Hepatocyte (in vitro differentiated cells): ENCODE results near the gene ORC3.

Source experiments
- EZH2 ChIP-seq: fragments of 200-600 bp; sonication (generic); IDR thresholded peaks from 2 replicates; pipeline ENCODE4 v1.6.1; 2016; ENCODE audit warnings: antibody characterized with exemption, mild to moderate bottlenecking, borderline replicate concordance
- EZH2phosphoT487 ChIP-seq: fragments of 200-600 bp; sonication (generic); IDR thresholded peaks from one replicate; pipeline ENCODE4 v1.6.1; 2018; ENCODE audit warnings: antibody characterized with exemption, mild to moderate bottlenecking, low read depth, moderate library complexity; ENCODE audit not compliant: unreplicated experiment, severe bottlenecking
- TF ChIP-seq, protein P1 (sequence below): fragments of 200-600 bp; sonication (generic); IDR thresholded peaks from 2 replicates; pipeline ENCODE4 v1.5.1; 2016; ENCODE audit warnings: antibody characterized with exemption, mild to moderate bottlenecking; ENCODE audit not compliant: poor library complexity

DNA sequence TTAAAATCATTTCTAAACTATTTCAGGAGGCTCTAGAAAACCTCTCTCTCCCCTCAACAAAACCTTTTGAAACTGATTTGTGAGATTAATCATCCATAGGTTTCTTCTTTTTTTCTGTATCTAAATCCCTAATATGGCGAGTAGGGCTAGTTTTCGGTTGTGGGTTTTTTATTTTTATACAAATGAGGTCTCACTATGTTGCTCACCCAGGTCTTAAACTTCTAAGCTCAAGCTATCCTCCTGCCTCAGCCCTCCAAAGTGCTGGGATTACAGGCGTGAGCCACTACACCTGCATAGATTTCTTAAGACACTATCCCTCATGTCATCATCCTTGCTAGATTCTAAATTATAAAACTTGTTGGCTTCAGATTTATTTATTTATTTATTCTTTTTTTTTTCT, 43.9 kb downstream of the ORC3 start:
- TF ChIP-seq EZH2 (no peak), EZH2phosphoT487 (no peak)
- TF ChIP-seq, protein P1, sequence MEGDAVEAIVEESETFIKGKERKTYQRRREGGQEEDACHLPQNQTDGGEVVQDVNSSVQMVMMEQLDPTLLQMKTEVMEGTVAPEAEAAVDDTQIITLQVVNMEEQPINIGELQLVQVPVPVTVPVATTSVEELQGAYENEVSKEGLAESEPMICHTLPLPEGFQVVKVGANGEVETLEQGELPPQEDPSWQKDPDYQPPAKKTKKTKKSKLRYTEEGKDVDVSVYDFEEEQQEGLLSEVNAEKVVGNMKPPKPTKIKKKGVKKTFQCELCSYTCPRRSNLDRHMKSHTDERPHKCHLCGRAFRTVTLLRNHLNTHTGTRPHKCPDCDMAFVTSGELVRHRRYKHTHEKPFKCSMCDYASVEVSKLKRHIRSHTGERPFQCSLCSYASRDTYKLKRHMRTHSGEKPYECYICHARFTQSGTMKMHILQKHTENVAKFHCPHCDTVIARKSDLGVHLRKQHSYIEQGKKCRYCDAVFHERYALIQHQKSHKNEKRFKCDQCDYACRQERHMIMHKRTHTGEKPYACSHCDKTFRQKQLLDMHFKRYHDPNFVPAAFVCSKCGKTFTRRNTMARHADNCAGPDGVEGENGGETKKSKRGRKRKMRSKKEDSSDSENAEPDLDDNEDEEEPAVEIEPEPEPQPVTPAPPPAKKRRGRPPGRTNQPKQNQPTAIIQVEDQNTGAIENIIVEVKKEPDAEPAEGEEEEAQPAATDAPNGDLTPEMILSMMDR, result no peak
